Smooth muscle cell (in vitro differentiated cells): ENCODE results near the gene ASB10. TPM values are rescaled to one million over a fixed set of nuclear protein-coding genes. Genes with fewer than 3 reads are reported as not detected.

Experiments
- DNase-seq: peaks from one replicate; lab custom pipeline; 2025; ENCODE audit not compliant: unreplicated experiment; lab: John Stamatoyannopoulos, UW
- H2AFZ ChIP-seq: fragments of 200-600 bp; sonication (generic); 2 replicates; pipeline ENCODE4 v1.6.0; 2016; ENCODE audit warnings: antibody characterized with exemption, low read depth, mild to moderate bottlenecking
- H3F3A ChIP-seq: fragments of 200-600 bp; sonication (generic); 2 replicates; pipeline ENCODE4 v1.6.0; 2017; ENCODE audit warnings: antibody characterized with exemption, low read depth
- H3K27ac ChIP-seq: fragments of 200-600 bp; sonication (generic); 2 replicates; pipeline ENCODE4 v1.5.1; 2016; ENCODE audit warnings: low read depth, mild to moderate bottlenecking
- H3K27me3 ChIP-seq: fragments of 200-600 bp; sonication (generic); 2 replicates; pipeline ENCODE4 v1.6.1; 2016; ENCODE audit warnings: low read depth, mild to moderate bottlenecking
- H3K36me3 ChIP-seq: fragments of 200-600 bp; sonication (generic); 2 replicates; pipeline ENCODE4 v1.5.1; 2016; ENCODE audit warnings: low read depth
- H3K4me1 ChIP-seq: fragments of 200-600 bp; sonication (generic); 2 replicates; pipeline ENCODE4 v1.5.1; 2016; ENCODE audit warnings: low read depth
- H3K4me2 ChIP-seq: fragments of 200-600 bp; sonication (generic); 2 replicates; pipeline ENCODE4 v1.6.0; 2016; ENCODE audit warnings: mild to moderate bottlenecking
- H3K4me3 ChIP-seq: fragments of 200-600 bp; sonication (generic); 2 replicates; pipeline ENCODE4 v1.5.1; 2016; ENCODE audit warnings: mild to moderate bottlenecking
- H3K79me2 ChIP-seq: fragments of 200-600 bp; sonication (generic); 2 replicates; pipeline ENCODE4 v1.6.0; 2016; ENCODE audit warnings: low read depth, mild to moderate bottlenecking
- H3K9ac ChIP-seq: fragments of 200-600 bp; sonication (generic); 2 replicates; pipeline ENCODE4 v1.6.0; 2016; ENCODE audit warnings: low read depth
- H3K9me3 ChIP-seq: fragments of 200-600 bp; sonication (generic); replicated peaks from 2 replicates; pipeline ENCODE4 v1.5.1; 2016; ENCODE audit warnings: low read depth
- H4K20me1 ChIP-seq: fragments of 200-600 bp; sonication (generic); 2 replicates; pipeline ENCODE4 v1.6.0; 2016; ENCODE audit warnings: low read depth
- CTCF ChIP-seq: fragments of 200-600 bp; sonication (generic); IDR thresholded peaks from 2 replicates; pipeline ENCODE4 v1.5.1; 2017; ENCODE audit warnings: borderline replicate concordance, mild to moderate bottlenecking, antibody characterized with exemption; ENCODE audit not compliant: insufficient read depth, poor library complexity, severe bottlenecking
- WGBS: methylation state at CpG from one replicate; pipeline ENCODE4 v1.1.7; 2016; ENCODE audit warnings: low lambda C conversion rate; 5-methylcytosine and 5-hydroxymethylcytosine counted together
- polyA plus RNA-seq: library from polyadenylated mRNA; unstranded; fragments of >200 nt; fragmentation: Nextera tagmentation; extraction: Ambion mirVana; gene quantifications from 2 replicates; pipeline ENCODE4 v1.2.1, GENCODE V29; 2016
- total RNA-seq: library from RNA; depleted of rRNA; stranded (reverse); fragments of >200 nt; gene quantifications from 2 replicates; pipeline ENCODE4 v1.2.3, GENCODE V29; 2014

ASB10 gene
- total and polyA plus RNA-seq, 2 experiments from 2014 or later, result not detected

GRCh38 chr7:151226875-151227782 lies 40.1 kb upstream of the ASB10 start, which contains the start of gene ABCF2:
Gene ABCF2 (minus strand): TSS chr7:151227205. CDS start chr7:151226458, 747 bp downstream.
- no peak for TF ChIP-seq CTCF
- Histone ChIP-seq H3K9ac (peak within 1 kb of the TSS; percentile 86), H3K79me2 (peaks cover 20% of the 10 kb centered on the region), H3F3A (no peaks in the 10 kb centered on the region), H3K27ac (peak within 1 kb of the TSS; percentile 81), H3K36me3 (peaks cover 6% of the 10 kb centered on the region), H2AFZ (peak within 1 kb of the TSS; percentile 93), H3K27me3 (no peaks in the 10 kb centered on the region), H3K9me3 (no peaks in the 10 kb centered on the region), H4K20me1 (no peaks in the 10 kb centered on the region), H3K4me1 (peaks cover 21% of the 10 kb centered on the region), H3K4me3 (peak within 1 kb of the TSS; percentile 72), H3K4me2 (peak within 1 kb of the TSS; percentile 94)
- WGBS, result under 1% methylated on average over 64 of the region's 68 CpGs
- peak; percentile 96 for DNase-seq

DNA sequence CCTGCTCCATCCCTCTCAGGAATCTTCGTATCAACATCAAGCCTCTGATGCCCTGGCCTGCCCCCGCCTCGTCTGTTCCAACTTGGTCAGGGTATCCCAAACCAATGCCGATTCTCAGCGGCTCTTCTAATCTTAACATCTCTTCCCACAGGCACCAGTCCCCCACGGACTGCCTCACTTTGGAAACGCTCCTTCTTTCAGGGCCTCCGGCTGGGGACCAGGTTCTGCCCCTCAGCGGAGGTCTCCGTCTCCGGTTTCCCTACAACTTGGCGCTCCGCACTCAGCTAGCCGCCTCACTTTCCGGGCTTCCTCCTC lies 39.5 kb upstream of the ASB10 start:
- H3F3A ChIP-seq, result no peaks in the 10 kb centered on the region
- TF ChIP-seq CTCF, result no peak
- H3K4me2 ChIP-seq, result peak overlapping the region; percentile 94
- H3K9me3 ChIP-seq, result no peaks in the 10 kb centered on the region
- peaks cover 10% of the 10 kb centered on the region for H3K36me3 ChIP-seq
- 5% methylated on average over 15 of the region's 15 CpGs for WGBS
- H3K27me3 ChIP-seq, result no peaks in the 10 kb centered on the region
- no peak for DNase-seq
- peak overlapping the region; percentile 58 for H3K27ac ChIP-seq
- H3K79me2 ChIP-seq, result peaks cover 20% of the 10 kb centered on the region
- H3K9ac ChIP-seq, result peak overlapping the region; percentile 86
- peak overlapping the region; percentile 72 for H3K4me3 ChIP-seq
- H4K20me1 ChIP-seq, result no peaks in the 10 kb centered on the region
- peaks cover 16% of the 10 kb centered on the region for H3K4me1 ChIP-seq
- peak overlapping the region; percentile 93 for H2AFZ ChIP-seq

DNA sequence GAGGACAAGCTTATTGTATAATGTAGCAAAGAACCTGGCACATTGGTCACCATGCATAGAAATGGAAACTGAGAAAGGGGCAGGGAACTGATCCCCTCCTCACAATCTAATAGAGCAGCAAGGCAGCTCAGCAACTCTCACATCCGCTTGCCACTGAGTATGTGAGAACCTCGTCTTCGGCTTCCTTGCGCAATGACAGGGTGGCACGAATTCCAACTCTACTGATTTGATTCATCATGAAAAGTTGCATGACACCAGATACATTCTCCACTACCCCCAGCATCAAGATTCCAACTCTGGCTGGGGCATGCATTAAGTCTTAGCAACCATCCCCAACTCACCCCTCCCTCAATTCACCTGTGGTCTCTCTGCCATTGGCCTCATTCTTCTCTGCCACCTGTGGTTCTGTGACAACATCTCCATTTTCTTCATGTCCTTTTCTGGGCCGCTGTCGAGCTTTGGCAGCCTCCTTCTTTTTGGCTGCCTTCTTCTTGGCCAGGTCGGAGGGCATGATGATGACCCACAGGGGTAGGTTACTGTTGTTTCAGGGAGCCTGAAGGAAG lies 39.0 kb upstream of the ASB10 start:
- no peak for DNase-seq
- Histone ChIP-seq H2AFZ (no peak overlapping the region), H3K27me3 (no peaks in the 10 kb centered on the region), H3K4me1 (peaks cover 15% of the 10 kb centered on the region), H4K20me1 (no peaks in the 10 kb centered on the region), H3K4me3 (peak overlapping the region; percentile 72), H3K27ac (no peak overlapping the region), H3F3A (no peaks in the 10 kb centered on the region), H3K79me2 (peaks cover 20% of the 10 kb centered on the region), H3K4me2 (peak overlapping the region; percentile 94), H3K9ac (peak overlapping the region; percentile 86), H3K9me3 (no peaks in the 10 kb centered on the region), H3K36me3 (peaks cover 12% of the 10 kb centered on the region)
- WGBS, result 65% methylated on average over 8 of the region's 8 CpGs
- TF ChIP-seq CTCF, result no peak
